Measurements from ENCODE around the gene TTC23L.

TTC23L gene

GRCh38 chr5:34870382-34870781, 31.4 kb downstream of the TTC23L start:
- DNase-seq (ENCODE audit: low read depth in 2 of 2): no peak

DNA sequence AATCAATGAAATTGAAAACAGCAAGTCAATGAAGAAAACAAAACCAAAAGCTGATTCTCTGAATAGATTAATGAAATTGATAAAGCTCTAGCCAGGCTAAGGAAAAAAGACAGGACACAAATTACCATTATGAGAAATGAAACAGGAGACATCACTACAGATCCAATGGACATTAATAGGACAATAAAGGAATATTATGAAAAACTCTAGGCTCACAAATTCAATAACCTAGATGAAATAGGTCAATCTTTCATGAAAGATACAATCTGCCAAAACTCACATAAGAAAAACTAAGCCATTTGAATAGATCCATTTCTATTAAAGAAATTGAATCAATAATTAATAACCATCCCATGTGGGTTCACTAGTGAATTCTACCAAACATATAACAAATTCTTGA, 37.3 kb downstream of the TTC23L start:
- DNase-seq (ENCODE audit: low read depth in 2 of 2): no peak

DNA sequence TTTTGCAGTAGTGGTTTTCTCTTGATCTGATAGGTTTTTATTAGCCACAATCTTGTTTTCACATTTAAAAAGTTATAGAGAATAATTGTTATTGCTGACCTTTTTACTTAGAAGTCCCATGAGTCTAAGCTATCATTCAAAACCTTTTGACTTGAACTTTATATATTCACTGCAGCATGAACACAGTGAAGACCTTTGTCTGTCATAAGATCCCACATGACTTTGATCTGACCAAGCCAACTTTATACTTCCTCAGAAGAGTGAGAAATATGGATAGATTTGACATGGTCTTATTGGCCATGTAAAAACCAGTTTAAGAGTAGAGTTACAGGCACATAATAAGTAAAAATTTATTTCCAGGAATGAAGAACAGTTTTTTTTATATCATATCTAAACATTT, 42.3 kb downstream of the TTC23L start:
- no peak for DNase-seq (ENCODE audit: low read depth in 2 of 2)

DNA sequence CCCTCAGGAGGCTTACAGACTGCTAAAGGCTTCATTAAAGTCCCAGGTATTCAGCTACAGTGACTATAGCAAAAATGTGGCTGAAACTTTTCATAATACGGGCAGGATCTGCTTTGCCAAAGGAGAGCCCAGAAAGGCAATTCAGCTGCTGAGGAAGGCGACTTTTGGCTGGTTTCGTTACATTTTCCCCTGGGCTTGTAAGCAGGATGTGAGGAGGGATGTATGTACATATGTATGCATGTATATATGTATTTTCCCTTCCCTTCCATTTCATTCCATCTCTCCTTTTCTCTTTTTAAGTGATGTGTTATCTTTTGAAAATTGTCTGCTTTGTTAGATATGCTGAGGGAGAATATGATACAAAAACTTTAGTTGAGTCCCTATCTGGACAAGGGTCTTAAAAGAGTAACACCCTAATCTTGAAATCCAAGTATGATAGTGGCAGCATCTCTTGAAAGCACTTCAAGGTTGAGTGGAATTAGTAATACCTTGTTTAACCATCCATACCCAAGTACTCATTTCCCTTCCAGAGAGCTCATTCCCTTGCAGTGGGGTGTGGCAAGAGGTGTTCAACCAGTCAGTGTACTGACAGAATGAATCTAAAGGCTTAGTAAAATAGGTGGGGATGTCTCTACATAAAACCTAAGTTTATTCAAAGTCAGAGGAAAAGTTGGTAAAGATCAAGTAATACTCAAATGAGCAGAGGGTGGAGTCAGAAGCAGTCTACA, 47.6 kb downstream of the TTC23L start:
- no peak for DNase-seq (ENCODE audit: low read depth in 2 of 2)

DNA sequence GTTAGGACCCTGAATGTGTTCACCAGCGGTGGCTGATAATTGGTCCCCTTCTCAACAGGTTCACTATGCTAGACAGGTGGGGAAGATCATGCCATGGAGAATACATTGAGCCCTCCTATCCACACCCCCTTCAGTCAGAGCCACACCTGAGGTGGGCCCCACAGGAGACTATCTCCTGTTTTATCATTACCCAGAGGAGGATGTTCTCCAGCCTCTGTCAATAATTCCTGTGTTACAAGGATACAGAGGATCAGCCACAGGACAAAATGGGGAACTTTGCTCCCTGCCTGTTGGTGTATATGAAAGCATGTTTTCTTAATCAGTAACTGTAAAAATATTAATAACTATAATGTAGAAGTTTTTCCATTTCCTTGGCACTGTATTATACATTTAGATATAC, 50.4 kb downstream of the TTC23L start:
- DNase-seq (ENCODE audit: low read depth in 2 of 2): no peak

- DNase-seq (ENCODE audit: low read depth in 2 of 2): no peak
These were observed 53.0 kb downstream of the TTC23L start for GRCh38 chr5:34891981-34892380.

- DNase-seq (ENCODE audit: low read depth in 2 of 2): no peak
These were observed 53.5 kb downstream of the TTC23L start for GRCh38 chr5:34892414-34892813.

GRCh38 chr5:34894716-34895115, 55.8 kb downstream of the TTC23L start:
- no peak for DNase-seq (ENCODE audit: low read depth in 2 of 2)

GRCh38 chr5:34895641-34896419, 56.9 kb downstream of the TTC23L start:
- no peak for DNase-seq (ENCODE audit: low read depth in 2 of 2)

GRCh38 chr5:34897646-34898045, 58.7 kb downstream of the TTC23L start:
- no peak for DNase-seq (ENCODE audit: low read depth in 2 of 2)

- DNase-seq (ENCODE audit: low read depth in 2 of 2): peak; percentile 14 to 27
These were observed 59.4 kb downstream of the TTC23L start for GRCh38 chr5:34898258-34898895.

DNA sequence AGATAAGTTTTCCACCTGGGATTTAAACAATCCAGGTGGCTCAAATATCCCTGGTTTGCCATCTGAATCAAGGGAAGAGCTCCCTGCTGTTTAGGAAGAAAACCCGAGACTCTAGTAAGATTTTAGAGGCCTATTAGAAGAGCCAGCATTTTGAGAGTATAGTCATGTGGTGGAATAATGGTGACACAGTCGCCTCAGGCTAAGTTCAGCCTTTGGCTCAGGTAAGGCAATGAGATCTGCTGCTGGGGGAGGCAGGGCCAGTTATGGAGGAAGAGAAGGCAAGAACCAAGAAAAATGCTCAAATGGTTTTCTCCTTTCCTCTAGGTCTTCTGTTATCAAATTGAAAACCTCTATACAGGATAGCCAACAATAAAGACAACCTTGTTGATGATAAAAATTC, 60.1 kb downstream of the TTC23L start:
- DNase-seq (ENCODE audit: low read depth in 2 of 2): no peak

DNA sequence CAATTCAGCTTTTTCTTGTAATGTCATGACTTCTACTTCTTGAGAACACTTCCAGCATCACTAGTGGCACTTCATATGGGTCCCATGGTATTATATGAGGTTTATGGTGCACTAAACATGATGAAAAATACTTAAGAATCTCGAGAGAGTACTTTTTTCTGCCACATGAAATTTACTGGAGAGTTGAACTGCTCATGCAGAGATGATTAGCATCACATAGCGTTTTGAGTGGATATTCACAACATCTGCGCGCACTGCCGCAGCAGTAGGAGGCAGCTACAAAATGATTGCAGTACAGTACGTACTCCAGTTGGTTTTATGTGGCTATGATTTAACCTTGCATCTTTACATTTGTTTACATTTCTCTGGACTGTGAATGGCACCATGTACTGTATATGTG, 61.7 kb downstream of the TTC23L start:
- no peak for DNase-seq (ENCODE audit: low read depth in 2 of 2)

GRCh38 chr5:34903260-34903659, 64.3 kb downstream of the TTC23L start:
- DNase-seq (ENCODE audit: low read depth in 2 of 2): no peak

DNA sequence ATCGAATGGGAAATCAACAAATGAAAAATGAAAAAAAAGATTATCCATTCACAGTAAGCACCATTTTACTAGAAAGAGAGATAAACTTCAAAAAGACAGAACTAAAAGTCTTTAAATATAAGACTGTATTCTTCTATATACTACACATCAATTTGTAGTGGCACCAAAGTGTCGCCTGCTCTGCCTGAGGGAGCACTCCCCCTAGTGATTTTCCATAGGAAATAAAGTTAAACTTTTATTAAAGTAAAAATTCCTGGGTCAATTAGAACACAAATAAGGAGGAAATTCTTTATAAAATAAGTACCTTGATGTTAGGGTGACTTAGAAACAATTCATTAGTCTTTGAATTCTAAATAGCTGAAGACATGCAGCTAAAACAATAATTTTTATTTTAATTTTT, 66.6 kb downstream of the TTC23L start:
- no peak for DNase-seq (ENCODE audit: low read depth in 2 of 2)

DNA sequence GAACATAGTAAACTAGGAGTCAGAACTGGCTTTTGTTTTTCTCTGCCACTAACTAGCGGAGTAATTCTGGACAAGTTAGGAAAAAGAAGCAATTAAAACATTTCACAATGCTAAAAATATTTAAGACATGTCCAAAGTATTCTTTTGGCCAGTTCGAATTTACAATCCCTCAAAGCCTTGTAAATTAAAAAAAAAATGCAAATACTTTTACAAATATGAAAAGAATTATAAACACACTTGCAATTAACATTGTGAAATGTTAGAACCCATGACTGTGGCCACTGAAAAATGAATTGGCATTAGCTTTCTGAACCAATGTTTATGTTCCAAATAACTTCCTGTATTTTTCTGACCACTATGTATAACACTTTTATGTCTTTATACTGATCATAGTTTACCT, 74.1 kb downstream of the TTC23L start:
- no peak for DNase-seq (ENCODE audit: low read depth in 2 of 2)

DNA sequence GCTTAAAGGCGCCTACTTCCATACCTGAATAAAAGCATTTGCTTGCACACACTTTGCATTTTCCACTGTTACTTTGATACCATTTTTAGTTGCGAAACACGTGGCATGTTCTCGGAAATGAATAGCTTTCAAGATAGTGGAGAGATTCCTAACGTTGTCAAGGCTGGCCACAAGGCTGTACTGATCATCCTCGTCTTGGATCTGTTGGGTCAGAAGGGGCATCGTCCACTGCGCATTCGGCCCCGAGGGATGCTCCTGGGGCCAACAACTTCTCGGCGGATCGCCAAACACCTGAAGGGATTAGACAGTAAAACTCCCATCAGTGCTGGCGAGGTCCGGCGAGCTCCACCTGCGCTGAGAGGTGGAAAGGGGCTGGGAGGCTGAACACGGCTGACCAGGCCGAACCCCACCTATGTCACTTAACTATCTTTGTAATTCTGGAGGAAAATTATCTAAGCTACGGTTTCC, 75.7 kb downstream of the TTC23L start:
- DNase-seq (ENCODE audit: low read depth in 2 of 2): peak in 1 of 2 donors; percentile 0

DNA sequence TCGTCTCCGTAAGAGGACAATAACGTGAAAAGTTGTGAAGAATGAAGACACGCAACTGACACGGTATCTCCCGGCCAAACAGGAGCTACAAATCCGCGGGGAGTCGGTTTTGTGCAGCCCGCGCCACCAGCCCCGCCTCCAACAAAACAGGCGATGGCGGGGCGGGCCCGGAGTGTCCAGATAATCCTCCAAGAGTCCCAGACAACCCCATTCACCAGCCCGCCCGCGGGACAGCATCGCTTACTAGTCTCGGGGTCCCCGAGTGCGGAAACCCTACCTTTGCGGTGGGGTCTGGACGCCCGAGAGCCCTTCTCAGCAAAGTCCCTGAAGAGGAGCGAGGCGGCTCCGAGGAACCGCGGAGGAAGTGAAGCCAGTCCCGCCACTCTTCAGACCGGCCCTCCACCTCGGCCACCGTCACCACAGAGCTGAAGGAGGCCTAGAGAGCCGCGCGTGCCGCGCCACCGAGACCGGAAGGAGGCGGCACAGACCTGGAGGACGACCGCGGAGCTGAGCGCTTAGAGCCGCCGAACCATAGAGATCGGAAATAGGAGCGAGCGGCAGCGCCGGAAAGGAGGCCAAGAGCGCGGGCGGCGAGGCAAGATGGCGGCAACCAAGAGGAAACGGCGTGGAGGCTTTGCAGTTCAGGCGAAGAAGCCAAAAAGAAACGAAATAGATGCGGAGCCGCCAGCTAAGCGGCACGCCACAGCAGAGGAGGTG, 76.3 kb downstream of the TTC23L start, which contains the start of the genes BRIX1 and RAD1:
Gene BRIX1, plus strand, starts transcription at position 573 of the 717 bp plus-strand sequence. Its CDS starts 28 bp downstream, at position 601.
Gene RAD1, minus strand, starts transcription at position 366 of the 717 bp plus-strand sequence. CDS start 612 bp downstream, outside the sequence.
- peak; percentile 90 for DNase-seq (ENCODE audit: low read depth in 2 of 2)

DNA sequence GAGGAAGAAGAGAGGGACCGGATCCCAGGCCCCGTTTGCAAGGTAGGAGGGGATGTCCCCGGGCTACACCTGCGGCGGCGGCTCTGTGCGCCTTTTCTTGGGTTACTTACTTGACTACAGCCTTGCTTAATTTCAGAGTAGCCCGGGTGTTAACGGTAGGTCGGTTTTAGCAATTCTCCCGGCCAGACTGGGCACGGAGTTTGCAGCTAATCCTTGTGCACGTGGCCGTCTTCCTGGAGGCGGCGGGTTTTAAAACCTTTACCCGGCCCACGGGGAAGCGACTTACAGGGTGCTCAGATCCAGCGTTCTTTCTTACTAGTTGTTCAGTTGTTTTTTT, 76.9 kb downstream of the TTC23L start:
- DNase-seq (ENCODE audit: low read depth in 2 of 2): no peak

- DNase-seq (ENCODE audit: low read depth in 2 of 2): no peak
These were observed 77.6 kb downstream of the TTC23L start for GRCh38 chr5:34916518-34916917.

- DNase-seq (ENCODE audit: low read depth in 2 of 2): no peak
These were observed 79.1 kb downstream of the TTC23L start for GRCh38 chr5:34918025-34918424.

DNA sequence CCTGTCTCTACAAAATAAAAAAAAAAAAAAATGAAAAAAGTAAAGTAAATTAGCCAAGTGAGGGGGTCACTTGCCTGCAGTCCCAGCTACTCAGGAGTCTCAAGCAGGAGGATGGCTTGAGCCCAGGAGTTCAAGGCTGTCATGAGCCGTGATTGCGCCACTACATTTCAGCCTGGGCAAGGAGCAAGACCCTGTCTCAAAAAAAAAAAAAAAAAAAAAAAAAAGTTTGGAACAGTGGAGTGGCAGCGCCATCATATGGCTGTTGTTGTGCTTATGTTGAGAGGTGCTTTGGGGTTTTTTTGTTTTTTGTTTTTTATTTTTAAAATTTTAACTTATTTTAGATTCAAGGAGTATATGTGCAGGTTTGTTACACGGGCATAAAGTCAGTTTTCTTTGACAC, 80.1 kb downstream of the TTC23L start:
- DNase-seq (ENCODE audit: low read depth in 2 of 2): no peak

All from stimulated activated CD8-positive, alpha-beta memory T cell treated with anti-CD3 and anti-CD28 coated beads, Interleukin-2, amount 100 ng/mL, for 48 hours (primary cell).